GM10266 (cell line): ENCODE results near the gene CBL.
"Not testable (repeated sequence)": the region's sequence is repeated elsewhere in the genome, so short reads cannot be mapped to it uniquely, and the experiment has no call there.

Experiments
- DNase-seq: peaks from one replicate; pipeline ENCODE4 v3.0.0; 2012; ENCODE audit errors: extremely low spot score
- TF ChIP-seq, protein P1 (sequence below): IDR thresholded peaks from 2 replicates; pipeline ENCODE4 v1.5.1; 2012; ENCODE audit warnings: mild to moderate bottlenecking, low read depth; ENCODE audit not compliant: control insufficient read depth, insufficient read depth; ENCODE audit errors: missing control alignments

The CBL gene

DNA sequence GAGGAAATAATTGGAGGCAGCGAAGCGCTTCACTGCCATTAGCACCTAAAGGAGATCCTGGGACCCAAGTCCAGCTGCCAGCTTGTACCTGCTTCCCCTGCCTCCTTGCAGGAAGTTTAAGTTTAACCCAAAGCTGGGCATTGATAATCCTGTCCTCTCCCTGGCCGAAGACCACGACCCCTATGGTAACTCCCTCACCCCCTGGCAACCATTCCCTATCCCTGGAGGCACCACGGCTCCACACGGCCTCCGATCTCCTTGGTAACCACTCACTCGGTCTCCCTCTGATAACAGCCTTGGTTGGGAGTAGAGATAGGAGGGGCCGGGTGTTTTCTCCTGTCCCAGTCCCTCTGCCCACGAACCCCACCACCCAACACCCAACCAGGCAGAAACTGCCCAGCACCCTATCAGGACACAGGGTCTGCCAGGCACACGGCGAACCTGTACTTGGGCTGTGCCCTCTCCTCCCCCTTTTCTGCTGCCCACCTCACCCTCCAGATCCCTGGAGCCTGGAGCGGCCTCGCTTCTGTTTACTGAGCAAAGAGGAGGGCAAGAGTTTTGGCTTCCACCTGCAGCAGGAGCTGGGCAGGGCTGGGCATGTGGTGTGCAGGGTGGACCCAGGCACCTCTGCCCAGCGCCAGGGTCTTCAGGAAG is 20.0 kb upstream of the CBL start:
- no peak for DNase-seq
- TF ChIP-seq, protein P1, sequence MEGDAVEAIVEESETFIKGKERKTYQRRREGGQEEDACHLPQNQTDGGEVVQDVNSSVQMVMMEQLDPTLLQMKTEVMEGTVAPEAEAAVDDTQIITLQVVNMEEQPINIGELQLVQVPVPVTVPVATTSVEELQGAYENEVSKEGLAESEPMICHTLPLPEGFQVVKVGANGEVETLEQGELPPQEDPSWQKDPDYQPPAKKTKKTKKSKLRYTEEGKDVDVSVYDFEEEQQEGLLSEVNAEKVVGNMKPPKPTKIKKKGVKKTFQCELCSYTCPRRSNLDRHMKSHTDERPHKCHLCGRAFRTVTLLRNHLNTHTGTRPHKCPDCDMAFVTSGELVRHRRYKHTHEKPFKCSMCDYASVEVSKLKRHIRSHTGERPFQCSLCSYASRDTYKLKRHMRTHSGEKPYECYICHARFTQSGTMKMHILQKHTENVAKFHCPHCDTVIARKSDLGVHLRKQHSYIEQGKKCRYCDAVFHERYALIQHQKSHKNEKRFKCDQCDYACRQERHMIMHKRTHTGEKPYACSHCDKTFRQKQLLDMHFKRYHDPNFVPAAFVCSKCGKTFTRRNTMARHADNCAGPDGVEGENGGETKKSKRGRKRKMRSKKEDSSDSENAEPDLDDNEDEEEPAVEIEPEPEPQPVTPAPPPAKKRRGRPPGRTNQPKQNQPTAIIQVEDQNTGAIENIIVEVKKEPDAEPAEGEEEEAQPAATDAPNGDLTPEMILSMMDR: no peak

DNA sequence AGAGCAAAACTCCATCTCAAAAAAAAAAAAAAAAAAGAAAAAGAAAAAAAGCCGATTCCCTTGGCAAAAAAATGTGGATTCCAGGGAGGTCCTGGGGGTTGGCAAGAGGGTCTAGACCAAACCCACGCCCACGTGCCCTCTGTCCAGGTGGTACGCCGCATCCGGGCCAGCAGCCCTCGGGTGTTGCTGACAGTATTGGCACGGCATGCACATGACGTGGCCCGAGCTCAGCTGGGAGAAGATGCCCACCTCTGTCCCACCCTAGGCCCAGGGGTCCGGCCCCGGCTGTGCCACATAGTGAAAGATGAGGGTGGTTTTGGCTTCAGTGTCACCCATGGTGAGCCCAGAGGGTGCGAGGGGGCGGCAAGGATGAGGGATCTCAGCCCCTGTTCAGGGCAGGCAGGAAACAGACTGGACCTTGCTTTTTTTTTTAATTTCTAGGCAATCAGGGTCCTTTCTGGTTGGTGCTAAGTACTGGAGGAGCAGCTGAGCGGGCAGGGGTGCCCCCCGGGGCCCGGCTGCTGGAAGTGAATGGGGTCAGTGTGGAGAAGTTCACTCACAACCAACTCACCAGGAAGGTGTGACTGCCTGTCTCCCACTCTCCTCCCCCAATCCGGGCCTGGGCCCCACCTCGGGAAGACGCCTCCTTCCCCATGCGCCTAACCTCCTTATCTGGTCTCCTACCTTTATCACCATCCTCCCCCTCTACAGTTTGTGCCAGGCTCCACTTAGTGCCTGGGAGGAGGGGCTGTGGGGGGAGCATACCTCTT is 18.8 kb upstream of the CBL start:
- TF ChIP-seq, protein P1: no peak
- no peak for DNase-seq

DNA sequence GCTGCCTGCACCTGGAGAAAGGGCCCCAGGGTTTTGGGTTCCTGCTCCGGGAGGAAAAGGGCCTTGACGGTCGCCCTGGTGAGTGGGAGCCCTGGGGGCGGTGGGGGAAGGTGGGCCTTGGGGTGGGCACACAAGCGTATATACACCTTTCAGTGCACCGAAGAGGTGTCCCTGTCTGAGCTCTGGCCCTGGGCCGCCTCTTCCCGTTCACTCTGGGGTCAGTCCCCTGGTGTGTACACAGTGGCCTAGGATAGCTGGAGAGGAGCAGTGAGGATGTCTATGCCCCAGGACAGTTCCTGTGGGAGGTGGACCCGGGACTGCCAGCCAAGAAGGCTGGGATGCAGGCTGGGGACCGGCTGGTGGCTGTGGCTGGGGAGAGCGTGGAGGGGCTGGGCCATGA is 18.1 kb upstream of the CBL start:
- no peak for DNase-seq
- TF ChIP-seq, protein P1: no peak

DNA sequence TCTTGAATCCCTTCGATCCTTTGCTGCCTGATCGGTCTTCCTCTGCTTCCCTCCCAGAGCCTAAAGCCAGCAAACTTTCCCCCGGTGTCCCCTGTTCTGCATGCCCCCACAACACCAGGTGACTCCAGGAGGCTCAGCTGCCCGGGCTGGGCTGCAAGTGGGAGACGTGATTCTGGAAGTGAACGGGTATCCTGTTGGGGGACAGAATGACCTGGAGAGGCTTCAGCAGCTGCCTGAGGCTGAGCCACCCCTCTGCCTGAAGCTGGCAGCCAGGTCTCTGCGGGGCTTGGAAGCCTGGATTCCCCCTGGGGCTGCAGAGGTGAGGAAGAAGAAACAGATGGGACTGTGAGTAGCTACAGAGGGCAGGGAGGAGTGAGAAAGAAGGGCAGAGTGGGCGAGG is 17.3 kb upstream of the CBL start:
- DNase-seq: no peak
- TF ChIP-seq, protein P1: no peak

DNA sequence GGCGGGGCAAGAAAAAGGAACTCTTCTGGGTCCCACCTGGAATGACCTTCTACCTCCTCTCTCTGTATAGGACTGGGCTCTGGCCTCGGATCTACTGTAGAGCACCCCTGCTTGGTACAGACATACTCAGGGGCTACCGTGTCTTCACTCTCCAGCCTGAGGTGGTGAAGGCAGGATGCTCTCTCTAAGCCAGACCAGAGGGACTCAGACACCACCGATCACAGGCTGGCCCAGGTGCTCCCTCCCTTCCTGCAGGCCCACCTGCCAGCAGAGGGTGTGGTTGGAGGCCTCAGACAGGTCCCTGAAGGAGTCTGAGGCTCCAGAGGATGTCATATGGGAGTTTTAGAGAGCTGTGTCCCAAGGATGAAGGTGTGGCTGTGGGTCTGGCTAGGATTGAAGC is 16.7 kb upstream of the CBL start:
- no peak for DNase-seq
- TF ChIP-seq, protein P1: no peak

DNA sequence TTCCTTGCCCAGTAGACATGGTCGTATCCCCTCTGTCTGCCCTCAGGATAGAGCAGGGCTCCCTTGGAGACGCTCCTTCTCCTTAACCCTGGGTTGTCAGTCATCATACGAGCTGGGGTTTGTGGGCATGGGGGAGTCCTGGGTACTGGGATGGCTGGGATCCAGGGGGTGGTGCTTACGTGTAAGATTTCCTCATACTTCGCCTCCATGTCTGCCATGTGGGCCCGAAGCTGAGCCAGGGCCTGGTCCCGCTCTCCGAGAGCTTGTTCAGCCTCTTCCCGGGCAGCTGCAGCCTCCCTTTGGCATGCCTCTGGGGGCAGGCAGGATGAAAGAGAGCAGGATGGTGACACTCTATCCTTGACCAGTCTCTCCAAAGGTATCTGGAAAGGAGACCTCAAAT is 15.6 kb upstream of the CBL start:
- no peak for DNase-seq
- TF ChIP-seq, protein P1: no peak

DNA sequence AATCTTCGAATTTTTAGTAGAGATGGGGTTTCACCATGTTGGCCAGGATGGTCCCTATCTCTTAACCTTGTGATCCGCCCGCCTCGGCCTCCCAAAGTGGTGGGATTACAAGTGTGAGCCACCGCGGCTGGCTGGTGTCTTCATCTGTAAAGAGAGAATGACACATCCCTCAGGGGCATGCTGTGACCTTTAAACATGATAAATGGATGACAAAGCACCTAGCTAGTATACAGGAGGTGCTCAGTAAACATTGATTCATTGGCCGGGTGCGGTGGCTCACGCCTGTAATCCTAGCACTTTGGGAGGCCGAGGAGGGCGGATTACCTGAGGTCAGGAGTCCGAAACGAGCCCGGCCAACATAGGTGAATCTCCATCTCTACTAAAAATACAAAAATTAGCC is 14.9 kb upstream of the CBL start:
- DNase-seq: not testable (repeated sequence)
